ENCODE data around the gene RNF175.

- no peak for TF ChIP-seq POLR2A (IDR thresholded peaks at IDR 0.05)
- no peak for TF ChIP-seq CTCF (IDR thresholded peaks at IDR 0.05)
Measured at GRCh38 chr4:153728660-153729059, 31.2 kb downstream of the RNF175 start.

Data from lower leg skin (tissue), 3 donors.